IMR-90 (cell line): ENCODE results near the gene PLEKHG5.

Experiments
- CTCF ChIP-seq: conservative IDR thresholded peaks from 2 replicates; pipeline ENCODE4 v1.5.1; 2012; ENCODE audit warnings: mild to moderate bottlenecking, low read depth, low read length, improper control_type of control experiment
- MAFK ChIP-seq: IDR thresholded peaks from 2 replicates; pipeline ENCODE4 v1.6.1; 2012; ENCODE audit warnings: low read depth, low read length, improper control_type of control experiment

GRCh38 chr1:6461538-6462411 lies 29.7 kb downstream of the PLEKHG5 start:
- no peak for TF ChIP-seq CTCF
- TF ChIP-seq MAFK = no peak
